HepG2 (cell line): Measurements from ENCODE around the gene NEK6. TPM values are rescaled to one million over a fixed set of nuclear protein-coding genes. Genes with fewer than 3 reads are reported as not detected.

Experiments
- BRCA1 ChIP-seq: sonication (generic); formaldehyde crosslinking; IDR thresholded peaks from 2 replicates; pipeline ENCODE4 v1.4.0; 2020; ENCODE audit warnings: missing genetic modification reagents
- CBX5 ChIP-seq: sonication (generic); formaldehyde crosslinking; IDR thresholded peaks from 2 replicates; pipeline ENCODE4 v1.4.0; 2020; ENCODE audit warnings: missing genetic modification reagents, borderline replicate concordance
- DNMT1 ChIP-seq: sonication (generic); formaldehyde crosslinking; IDR thresholded peaks from 2 replicates; pipeline ENCODE4 v1.5.1; 2020; ENCODE audit warnings: mild to moderate bottlenecking, missing genetic modification reagents
- GPN1 ChIP-seq: sonication (generic); formaldehyde crosslinking; IDR thresholded peaks from 2 replicates; pipeline ENCODE4 v1.5.1; 2020; ENCODE audit warnings: missing genetic modification reagents, borderline replicate concordance
- HDAC6 ChIP-seq: fragments of 200-600 bp; sonication (generic); IDR thresholded peaks from 2 replicates; pipeline ENCODE4 v1.7.0; 2017; ENCODE audit warnings: mild to moderate bottlenecking, antibody characterized with exemption, low read length, low read depth
- IKZF1 ChIP-seq: fragments of 450-650 bp; IDR thresholded peaks from 2 replicates; pipeline ENCODE4 v1.7.1; 2016
- KLF6 ChIP-seq: IDR thresholded peaks from 2 replicates; pipeline ENCODE4 v1.8.0; 2016; ENCODE audit warnings: missing biosample characterization, missing genetic modification reagents
- MBD4 ChIP-seq: IDR thresholded peaks from 2 replicates; pipeline ENCODE4 v1.6.1; 2012; ENCODE audit warnings: low read length, inconsistent platforms, borderline replicate concordance
- MLLT10 ChIP-seq: sonication (generic); formaldehyde crosslinking; IDR thresholded peaks from 2 replicates; pipeline ENCODE4 v1.4.0; 2020; ENCODE audit warnings: missing genetic modification reagents
- NBN ChIP-seq: fragments of 450-650 bp; conservative IDR thresholded peaks from 2 replicates; pipeline ENCODE4 v1.6.1; 2017
- NR2F1 ChIP-seq, 2 experiments: fragments of 450-650 bp in 1 of 2; formaldehyde crosslinking in 1 of 2; IDR thresholded peaks; 2 replicates each; pipeline versions ENCODE4 v1.5.0 to v1.6.1; 2016 to 2020; ENCODE audit warnings: mild to moderate bottlenecking in 1 of 2, missing compliant biosample characterization in 1 of 2, missing genetic modification reagents in 1 of 2, moderate library complexity in 1 of 2
- PHB2 ChIP-seq: fragments of 450-650 bp; IDR thresholded peaks from 2 replicates; pipeline ENCODE4 v1.6.1; 2018; ENCODE audit not compliant: partially characterized antibody
- POLR2A ChIP-seq, 2 experiments: IDR thresholded peaks; 2 replicates each; pipeline ENCODE4 v1.6.1; 2011; ENCODE audit warnings: low read depth in 2 of 2, low read length in 2 of 2, mild to moderate bottlenecking in 1 of 2, moderate library complexity in 1 of 2; ENCODE audit not compliant: insufficient read depth in 1 of 2
- RARA ChIP-seq: IDR thresholded peaks from 2 replicates; pipeline ENCODE4 v1.6.1; 2016; ENCODE audit warnings: missing genetic modification reagents, missing compliant biosample characterization
- RBM22 ChIP-seq: fragments of 200-400 bp; formaldehyde crosslinking; optimal IDR thresholded peaks from 2 replicates; pipeline ENCODE3; 2017; ENCODE audit warnings: mild to moderate bottlenecking, low read length, moderate library complexity
- RFX5 ChIP-seq: IDR thresholded peaks from 2 replicates; pipeline ENCODE4 v1.6.1; 2011; ENCODE audit warnings: low read depth, low read length, improper control_type of control experiment
- RNF2 ChIP-seq: fragments of 450-650 bp; conservative IDR thresholded peaks from 2 replicates; pipeline ENCODE4 v1.6.1; 2016; ENCODE audit warnings: low read depth
- SAP130 ChIP-seq: IDR thresholded peaks from 2 replicates; pipeline ENCODE4 v1.6.1; 2016; ENCODE audit warnings: low read depth
- SKI ChIP-seq: fragments of 450-650 bp; IDR thresholded peaks from one replicate; pipeline ENCODE4 v1.6.1; 2018; ENCODE audit warnings: mild to moderate bottlenecking; ENCODE audit not compliant: partially characterized antibody
- SP2 ChIP-seq: sonication (generic); formaldehyde crosslinking; IDR thresholded peaks from 2 replicates; pipeline ENCODE4 v1.5.1; 2020; ENCODE audit warnings: mild to moderate bottlenecking, missing genetic modification reagents
- TBL1XR1 ChIP-seq: fragments of 150-350 bp; IDR thresholded peaks from 2 replicates; pipeline ENCODE4 v1.6.1; 2014; ENCODE audit warnings: borderline replicate concordance, low read length; ENCODE audit not compliant: partially characterized antibody
- ZBTB7B ChIP-seq: sonication (generic); formaldehyde crosslinking; IDR thresholded peaks from 2 replicates; pipeline ENCODE4 v1.4.0; 2020; ENCODE audit warnings: missing genetic modification reagents
- ZFP41 ChIP-seq: sonication (generic); formaldehyde crosslinking; IDR thresholded peaks from 2 replicates; pipeline ENCODE4 v1.4.0; 2020; ENCODE audit warnings: mild to moderate bottlenecking, missing genetic modification reagents, borderline replicate concordance
- ZMYM4 ChIP-seq: sonication (generic); formaldehyde crosslinking; IDR thresholded peaks from 2 replicates; pipeline ENCODE4 v1.8.1; 2023; ENCODE audit warnings: mild to moderate bottlenecking, missing genetic modification reagents
- ZNF143 ChIP-seq: sonication (generic); formaldehyde crosslinking; IDR thresholded peaks from 2 replicates; pipeline ENCODE4 v1.4.0; 2020; ENCODE audit warnings: missing genetic modification reagents
- ZNF274 ChIP-seq: sonication (generic); formaldehyde crosslinking; IDR thresholded peaks from 2 replicates; pipeline ENCODE4 v1.5.1; 2020; ENCODE audit warnings: mild to moderate bottlenecking, missing genetic modification reagents
- ZNF563 ChIP-seq: sonication (generic); formaldehyde crosslinking; IDR thresholded peaks from 2 replicates; pipeline ENCODE4 v1.8.0; 2022; ENCODE audit warnings: mild to moderate bottlenecking, moderate library complexity, missing genetic modification reagents
- ZNF891 ChIP-seq: sonication (generic); formaldehyde crosslinking; IDR thresholded peaks from 2 replicates; pipeline ENCODE4 v1.5.0; 2020; ENCODE audit warnings: mild to moderate bottlenecking, missing genetic modification reagents
- ZSCAN12 ChIP-seq: sonication (generic); formaldehyde crosslinking; IDR thresholded peaks from 2 replicates; pipeline ENCODE4 v1.9.0; 2021; ENCODE audit warnings: mild to moderate bottlenecking, missing genetic modification reagents
- ZSCAN25 ChIP-seq: sonication (generic); formaldehyde crosslinking; IDR thresholded peaks from 2 replicates; pipeline ENCODE4 v1.8.0; 2022; ENCODE audit warnings: mild to moderate bottlenecking, missing genetic modification reagents
- polyA plus RNA-seq, 8 experiments: library from polyadenylated mRNA; depleted of rRNA in 3 of 8; stranded (reverse) in 7 of 8; unstranded in 1 of 8; fragments of >200 nt; fragmentation: Illumina TruSeq in 4 of 8; extraction: Trizol in 4 of 8; gene quantifications; 2 replicates each; pipeline versions ENCODE4 v1.2.1 to v1.2.3, GENCODE V29; 2011 to 2016; ENCODE audit warnings: low read depth in 4 of 8, missing spikeins in 1 of 8, mixed read lengths in 1 of 8; ENCODE audit not compliant: insufficient read depth in 1 of 8
- total RNA-seq, 5 experiments: library from RNA; depleted of rRNA; stranded (reverse); fragments of >200 nt; fragmentation: Illumina TruSeq; extraction: Trizol; gene quantifications; 2 replicates each; pipeline ENCODE4 v1.2.3, GENCODE V29; 2016; ENCODE audit warnings: low read depth in 1 of 5
- TF ChIP-seq, protein P1 (sequence below): IDR thresholded peaks from 2 replicates; pipeline ENCODE4 v1.6.1; 2016; ENCODE audit warnings: mild to moderate bottlenecking, missing biosample characterization, missing genetic modification reagents
- TF ChIP-seq, protein P2 (sequence below): sonication (generic); formaldehyde crosslinking; IDR thresholded peaks from 2 replicates; pipeline ENCODE4 v1.8.1; 2023; ENCODE audit warnings: mild to moderate bottlenecking, moderate library complexity, missing genetic modification reagents
- TF ChIP-seq, protein P3 (sequence below): sonication (generic); formaldehyde crosslinking; IDR thresholded peaks from 2 replicates; pipeline ENCODE4 v1.9.0; 2021; ENCODE audit warnings: missing genetic modification reagents, mild to moderate bottlenecking, borderline replicate concordance

Gene NEK6
- total and polyA plus RNA-seq, 2 of the 13 experiments (the other 11 are each of a cell fraction or from before 2014, with no cell fraction given), result 30.4 to 119 TPM

DNA sequence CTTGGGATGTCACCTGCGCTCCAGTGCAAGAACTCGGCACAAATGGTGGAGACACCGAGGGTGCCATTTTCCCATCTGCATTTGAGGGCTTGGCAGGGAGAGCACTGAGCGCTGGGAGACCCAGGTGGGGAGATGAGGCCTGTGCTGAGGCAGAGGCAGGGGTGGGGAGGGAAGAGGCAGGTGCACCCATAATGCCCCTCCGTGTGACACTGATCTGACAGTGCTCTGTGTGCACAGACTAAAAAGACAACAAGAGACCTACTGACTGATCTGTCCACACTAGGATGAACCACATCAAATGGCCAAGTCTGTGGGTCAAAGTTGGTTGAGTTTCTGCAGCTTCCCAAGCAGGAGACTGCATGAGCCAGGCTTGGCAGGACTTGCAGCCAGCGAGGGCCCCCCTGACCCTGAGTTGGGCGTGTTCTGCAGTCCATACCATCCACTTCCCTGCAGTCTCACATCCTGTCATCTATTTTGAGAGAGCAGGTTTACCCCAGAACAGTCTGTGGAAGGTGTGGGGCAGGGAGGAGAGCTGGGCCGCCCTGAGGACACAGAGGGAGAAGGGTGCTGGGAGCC, 41.9 kb downstream of the NEK6 start (continued):
- TF ChIP-seq, protein P1, sequence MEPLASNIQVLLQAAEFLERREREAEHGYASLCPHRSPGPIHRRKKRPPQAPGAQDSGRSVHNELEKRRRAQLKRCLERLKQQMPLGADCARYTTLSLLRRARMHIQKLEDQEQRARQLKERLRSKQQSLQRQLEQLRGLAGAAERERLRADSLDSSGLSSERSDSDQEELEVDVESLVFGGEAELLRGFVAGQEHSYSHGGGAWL (CRISPR knock-in tag), result no peak
- TF ChIP-seq ZMYM4, result no peak
- 0 out of 2 replicates have a peak, but pooled peaks have one; percentile 4 for TF ChIP-seq ZBTB7B (CRISPR knock-in tag)
- TF ChIP-seq ZNF143, result peak; percentile 26; the same call in 1 of the 2 replicates
- peak; percentile 99 for TF ChIP-seq ZSCAN25
- no peak for TF ChIP-seq RNF2
- no peak for TF ChIP-seq DNMT1
- TF ChIP-seq NR2F1 (CRISPR knock-in tag; IDR thresholded peaks at IDR 0.05), result no peak
- TF ChIP-seq KLF6 (CRISPR knock-in tag), result no peak
- no peak for TF ChIP-seq MBD4
- no peak for TF ChIP-seq SKI
- TF ChIP-seq NBN, result no peak
- TF ChIP-seq ZNF563 (CRISPR knock-in tag), result 0 out of 2 replicates have a peak, but pooled peaks have one; percentile 13
- 0 out of 4 replicates have a peak, but pooled peaks of 1 of the 2 experiments have one; percentile 15 for TF ChIP-seq POLR2A (IDR thresholded peaks at IDR 0.05; ENCODE audit: insufficient read depth in 1 of 2, low read depth in 2 of 2, low read length in 2 of 2)
- no peak for TF ChIP-seq HDAC6
- TF ChIP-seq MLLT10, result no peak
- no peak for TF ChIP-seq BRCA1
- no peak for TF ChIP-seq ZNF274
- no peak for TF ChIP-seq SP2 (CRISPR knock-in tag)
- no peak for TF ChIP-seq PHB2
- no peak for TF ChIP-seq CBX5 (CRISPR knock-in tag)
- TF ChIP-seq TBL1XR1, result no peak
- TF ChIP-seq GPN1 (CRISPR knock-in tag), result no peak
- TF ChIP-seq ZFP41 (CRISPR knock-in tag), result no peak
- no peak for TF ChIP-seq IKZF1
- TF ChIP-seq, protein P2, sequence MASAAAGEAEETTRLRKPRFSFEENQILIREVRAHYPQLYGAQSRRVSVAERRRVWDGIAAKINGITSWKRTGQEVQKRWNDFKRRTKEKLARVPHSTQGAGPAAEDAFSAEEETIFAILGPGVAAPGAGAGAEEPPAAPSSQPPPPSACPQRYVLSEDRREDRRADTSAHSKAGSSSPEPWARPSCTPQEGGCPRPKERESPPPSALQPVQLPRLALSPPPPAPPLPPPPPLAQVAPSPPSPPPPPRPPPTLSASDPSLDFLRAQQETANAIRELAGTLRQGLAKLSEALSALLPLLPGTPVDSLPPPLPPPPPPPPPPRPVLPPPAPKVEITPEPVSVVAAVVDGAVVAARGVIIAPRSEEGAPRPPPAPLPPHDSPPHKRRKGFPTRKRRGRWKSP (CRISPR knock-in tag), result no peak
- TF ChIP-seq ZSCAN12 (CRISPR knock-in tag), result no peak
- no peak for TF ChIP-seq ZNF891
- TF ChIP-seq SAP130 (CRISPR knock-in tag), result no peak
- peak; percentile 75 for TF ChIP-seq RBM22
- TF ChIP-seq, protein P3, sequence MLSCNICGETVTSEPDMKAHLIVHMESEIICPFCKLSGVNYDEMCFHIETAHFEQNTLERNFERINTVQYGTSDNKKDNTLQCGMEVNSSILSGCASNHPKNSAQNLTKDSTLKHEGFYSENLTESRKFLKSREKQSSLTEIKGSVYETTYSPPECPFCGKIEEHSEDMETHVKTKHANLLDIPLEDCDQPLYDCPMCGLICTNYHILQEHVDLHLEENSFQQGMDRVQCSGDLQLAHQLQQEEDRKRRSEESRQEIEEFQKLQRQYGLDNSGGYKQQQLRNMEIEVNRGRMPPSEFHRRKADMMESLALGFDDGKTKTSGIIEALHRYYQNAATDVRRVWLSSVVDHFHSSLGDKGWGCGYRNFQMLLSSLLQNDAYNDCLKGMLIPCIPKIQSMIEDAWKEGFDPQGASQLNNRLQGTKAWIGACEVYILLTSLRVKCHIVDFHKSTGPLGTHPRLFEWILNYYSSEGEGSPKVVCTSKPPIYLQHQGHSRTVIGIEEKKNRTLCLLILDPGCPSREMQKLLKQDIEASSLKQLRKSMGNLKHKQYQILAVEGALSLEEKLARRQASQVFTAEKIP (CRISPR knock-in tag), result no peak
- TF ChIP-seq RARA, result peak; percentile 24; the same call in 1 of the 2 replicates
- no peak for TF ChIP-seq RFX5
